Right atrium auricular region (tissue), 2 donors: ENCODE data around the gene ASPRV1. TPM values are rescaled to one million over a fixed set of nuclear protein-coding genes. Genes with fewer than 3 reads are reported as not detected.

Experiments
- DNase-seq: peaks from one replicate; pipeline ENCODE4 v3.0.0-alpha.2; 2019; ENCODE audit warnings: low spot score
- H3K27ac ChIP-seq, 2 donors: fragments of 200-600 bp; sonication (generic); 1 replicate in 1 of 2; 2 replicates in 1 of 2; pipeline ENCODE4 v1.5.1; 2016 to 2019
- H3K27me3 ChIP-seq, 2 donors: fragments of 200-600 bp; sonication (generic); one replicate each; pipeline versions ENCODE4 v1.5.1 to v1.6.0; 2017 to 2019
- H3K36me3 ChIP-seq: fragments of 200-600 bp; sonication (generic); one replicate; pipeline ENCODE4 v1.5.1; 2016
- H3K4me1 ChIP-seq, 2 donors: fragments of 200-600 bp; sonication (generic); one replicate each; pipeline versions ENCODE4 v1.5.1 to v1.6.0; 2017 to 2019
- H3K4me3 ChIP-seq, 2 donors: fragments of 200-600 bp; sonication (generic); 1 replicate in 1 of 2; 2 replicates in 1 of 2; pipeline ENCODE4 v1.5.1; 2017 to 2019; ENCODE audit warnings: mild to moderate bottlenecking in 1 of 2, moderate library complexity in 1 of 2
- H3K9me3 ChIP-seq, 2 donors: fragments of 200-600 bp; sonication (generic); one replicate each; pipeline ENCODE4 v1.5.1; 2019
- total RNA-seq, 2 donors: library from RNA; depleted of rRNA; stranded (reverse); fragments of >200 nt; gene quantifications; one replicate each; pipeline ENCODE4 v1.1.0, GENCODE V29; 2016
- TF ChIP-seq, protein P1 (sequence below), 2 donors: fragments of 200-600 bp; sonication (generic); IDR thresholded peaks; one replicate each; pipeline ENCODE4 v1.5.1; 2019; ENCODE audit warnings: antibody characterized with exemption in 2 of 2

Gene ASPRV1
- total RNA-seq, 2 donors from 2014 or later: 0.33 to 0.83 TPM

DNA sequence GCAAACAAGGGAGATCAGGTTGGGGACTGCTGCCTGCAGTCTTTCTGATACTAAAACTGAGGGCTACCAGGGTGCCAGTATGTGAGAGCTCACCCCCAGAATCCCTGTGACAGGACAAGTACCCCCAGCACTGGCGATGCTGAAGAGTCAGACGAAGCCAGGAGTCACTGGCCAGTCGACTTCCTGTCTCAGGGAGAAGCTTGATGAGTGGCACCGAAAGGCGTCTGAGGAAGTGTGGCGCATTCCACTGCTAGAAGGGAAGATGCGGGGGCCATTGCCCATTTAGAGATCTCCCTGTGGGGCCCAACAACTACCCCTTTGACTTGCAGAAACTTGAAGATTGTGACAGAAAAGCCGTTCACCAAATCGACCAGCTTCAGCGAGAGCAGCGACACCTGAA lies 24.5 kb downstream of the ASPRV1 start:
- no peak for DNase-seq
- Histone ChIP-seq H3K4me3 (no peak overlapping the region), H3K9me3 (no peaks in the 10 kb centered on the region), H3K27ac (no peak overlapping the region), H3K4me1 (peaks cover 0 to 10% of the 10 kb centered on the region in 2 donors), H3K27me3 (no peaks in the 10 kb centered on the region), H3K36me3 (peaks cover 55% of the 10 kb centered on the region)
- TF ChIP-seq, protein P1, sequence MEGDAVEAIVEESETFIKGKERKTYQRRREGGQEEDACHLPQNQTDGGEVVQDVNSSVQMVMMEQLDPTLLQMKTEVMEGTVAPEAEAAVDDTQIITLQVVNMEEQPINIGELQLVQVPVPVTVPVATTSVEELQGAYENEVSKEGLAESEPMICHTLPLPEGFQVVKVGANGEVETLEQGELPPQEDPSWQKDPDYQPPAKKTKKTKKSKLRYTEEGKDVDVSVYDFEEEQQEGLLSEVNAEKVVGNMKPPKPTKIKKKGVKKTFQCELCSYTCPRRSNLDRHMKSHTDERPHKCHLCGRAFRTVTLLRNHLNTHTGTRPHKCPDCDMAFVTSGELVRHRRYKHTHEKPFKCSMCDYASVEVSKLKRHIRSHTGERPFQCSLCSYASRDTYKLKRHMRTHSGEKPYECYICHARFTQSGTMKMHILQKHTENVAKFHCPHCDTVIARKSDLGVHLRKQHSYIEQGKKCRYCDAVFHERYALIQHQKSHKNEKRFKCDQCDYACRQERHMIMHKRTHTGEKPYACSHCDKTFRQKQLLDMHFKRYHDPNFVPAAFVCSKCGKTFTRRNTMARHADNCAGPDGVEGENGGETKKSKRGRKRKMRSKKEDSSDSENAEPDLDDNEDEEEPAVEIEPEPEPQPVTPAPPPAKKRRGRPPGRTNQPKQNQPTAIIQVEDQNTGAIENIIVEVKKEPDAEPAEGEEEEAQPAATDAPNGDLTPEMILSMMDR (IDR thresholded peaks at IDR 0.05): no peak

DNA sequence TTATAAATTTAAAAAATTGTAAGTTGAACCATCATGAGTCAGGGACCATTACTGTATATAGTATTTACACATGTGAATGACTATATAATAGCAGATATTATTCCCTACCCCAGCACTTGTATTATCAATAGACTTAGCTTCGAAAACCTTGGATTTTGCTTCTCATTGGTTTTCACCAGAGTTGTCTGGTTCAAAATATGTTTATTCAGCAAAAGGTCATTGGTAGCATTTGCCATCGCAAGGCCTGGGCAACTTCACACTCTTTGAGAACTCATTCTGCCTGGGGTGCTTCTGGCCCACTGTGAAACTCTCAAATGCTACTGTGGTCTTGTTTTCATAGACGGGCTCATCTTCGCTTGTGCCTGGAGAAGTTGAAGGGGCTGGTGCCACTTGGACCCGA lies 26.4 kb downstream of the ASPRV1 start:
- no peaks in the 10 kb centered on the region for H3K27me3 ChIP-seq
- no peak overlapping the region for H3K4me3 ChIP-seq
- no peaks in the 10 kb centered on the region for H3K9me3 ChIP-seq
- no peak for DNase-seq
- peaks cover 46% of the 10 kb centered on the region for H3K36me3 ChIP-seq
- no peak overlapping the region for H3K27ac ChIP-seq
- peaks cover 0 to 10% of the 10 kb centered on the region in 2 donors for H3K4me1 ChIP-seq
- TF ChIP-seq, protein P1 (IDR thresholded peaks at IDR 0.05): no peak

DNA sequence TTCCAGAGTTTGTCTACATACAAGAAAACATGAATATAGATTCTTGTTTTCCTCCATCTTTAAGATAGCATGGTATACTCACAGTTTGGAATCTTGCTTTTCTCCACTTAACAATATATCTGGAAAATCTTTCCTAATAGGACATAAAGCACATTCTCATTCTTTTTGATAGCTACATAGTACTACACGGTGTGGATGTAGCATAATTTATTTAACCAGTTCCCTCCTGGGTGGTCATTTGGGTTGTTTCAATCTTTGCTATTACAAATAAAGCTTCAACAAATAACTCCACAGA lies 26.9 kb downstream of the ASPRV1 start:
- Histone ChIP-seq H3K27me3 (no peaks in the 10 kb centered on the region), H3K4me1 (peaks cover 0 to 10% of the 10 kb centered on the region in 2 donors), H3K36me3 (peaks cover 44% of the 10 kb centered on the region), H3K9me3 (no peaks in the 10 kb centered on the region), H3K4me3 (no peak overlapping the region), H3K27ac (peak overlapping the region in 1 of 2 donors; percentile 49)
- TF ChIP-seq, protein P1 (IDR thresholded peaks at IDR 0.05): no peak
- DNase-seq: no peak

- no peak overlapping the region for H3K4me3 ChIP-seq
- peaks cover 38% of the 10 kb centered on the region for H3K36me3 ChIP-seq
- TF ChIP-seq, protein P1 (IDR thresholded peaks at IDR 0.05): no peak
- H3K9me3 ChIP-seq: no peaks in the 10 kb centered on the region
- no peaks in the 10 kb centered on the region for H3K27me3 ChIP-seq
- DNase-seq: peak; percentile 77
- H3K4me1 ChIP-seq: peaks cover 0 to 10% of the 10 kb centered on the region in 2 donors
- peak overlapping the region in 1 of 2 donors; percentile 49 for H3K27ac ChIP-seq
Measured at GRCh38 chr2:69933839-69934613, 27.4 kb downstream of the ASPRV1 start.

DNA sequence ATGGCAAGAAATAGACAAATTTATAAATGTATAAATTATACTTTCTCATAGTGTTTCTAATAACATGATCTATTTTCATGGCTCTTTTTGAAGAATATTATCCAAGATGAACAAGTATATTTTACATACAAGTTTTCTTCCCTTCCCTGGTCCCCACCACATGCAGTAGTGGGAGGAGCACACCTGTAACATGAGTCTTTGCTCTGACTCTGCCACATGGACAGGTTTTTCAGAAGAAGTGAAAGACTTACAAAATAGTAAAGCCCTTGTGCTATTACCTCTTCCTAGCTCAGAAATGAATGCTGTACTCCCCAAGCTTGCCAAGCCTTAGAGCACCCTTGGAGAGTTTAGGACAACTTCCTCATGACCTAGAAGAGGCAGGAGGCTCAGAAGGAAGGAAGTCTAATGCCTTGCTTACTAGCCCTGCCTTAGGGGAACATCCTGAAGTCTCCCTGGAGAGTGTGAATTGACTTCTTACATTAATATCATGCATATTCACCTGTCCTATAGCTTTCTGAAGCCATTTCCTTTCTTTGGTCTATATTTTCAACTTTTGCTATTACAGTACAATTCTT lies 28.1 kb downstream of the ASPRV1 start:
- H3K36me3 ChIP-seq: peaks cover 33% of the 10 kb centered on the region
- no peak overlapping the region for H3K4me3 ChIP-seq

More for the DNA sequence above, 28.1 kb downstream of the ASPRV1 start:
- TF ChIP-seq, protein P1 (IDR thresholded peaks at IDR 0.05): no peak
- Histone ChIP-seq H3K27ac (no peak overlapping the region), H3K27me3 (no peaks in the 10 kb centered on the region), H3K4me1 (peaks cover 0 to 10% of the 10 kb centered on the region in 2 donors), H3K9me3 (no peaks in the 10 kb centered on the region)
- no peak for DNase-seq
